HG02759 (cell line): ENCODE results near the gene SPSB3.

Experiments used
- ATAC-seq: cut with Tn5 transposase; IDR thresholded peaks from one replicate; pipeline ENCODE4 v1.9.1; 2021; ENCODE audit warnings: mild to moderate bottlenecking, moderate library complexity; ENCODE audit not compliant: unreplicated experiment

The SPSB3 gene

GRCh38 chr16:1782408-1783264 is at the start of gene SPSB3, which contains the start of gene NUBP2:
SPSB3 (minus strand) TSS chr16:1782571; CDS start chr16:1781483, 1,088 bp downstream.
NUBP2 (plus strand) TSS chr16:1782960; CDS start chr16:1783021, 61 bp downstream.
- ATAC-seq = peak; percentile 84

DNA sequence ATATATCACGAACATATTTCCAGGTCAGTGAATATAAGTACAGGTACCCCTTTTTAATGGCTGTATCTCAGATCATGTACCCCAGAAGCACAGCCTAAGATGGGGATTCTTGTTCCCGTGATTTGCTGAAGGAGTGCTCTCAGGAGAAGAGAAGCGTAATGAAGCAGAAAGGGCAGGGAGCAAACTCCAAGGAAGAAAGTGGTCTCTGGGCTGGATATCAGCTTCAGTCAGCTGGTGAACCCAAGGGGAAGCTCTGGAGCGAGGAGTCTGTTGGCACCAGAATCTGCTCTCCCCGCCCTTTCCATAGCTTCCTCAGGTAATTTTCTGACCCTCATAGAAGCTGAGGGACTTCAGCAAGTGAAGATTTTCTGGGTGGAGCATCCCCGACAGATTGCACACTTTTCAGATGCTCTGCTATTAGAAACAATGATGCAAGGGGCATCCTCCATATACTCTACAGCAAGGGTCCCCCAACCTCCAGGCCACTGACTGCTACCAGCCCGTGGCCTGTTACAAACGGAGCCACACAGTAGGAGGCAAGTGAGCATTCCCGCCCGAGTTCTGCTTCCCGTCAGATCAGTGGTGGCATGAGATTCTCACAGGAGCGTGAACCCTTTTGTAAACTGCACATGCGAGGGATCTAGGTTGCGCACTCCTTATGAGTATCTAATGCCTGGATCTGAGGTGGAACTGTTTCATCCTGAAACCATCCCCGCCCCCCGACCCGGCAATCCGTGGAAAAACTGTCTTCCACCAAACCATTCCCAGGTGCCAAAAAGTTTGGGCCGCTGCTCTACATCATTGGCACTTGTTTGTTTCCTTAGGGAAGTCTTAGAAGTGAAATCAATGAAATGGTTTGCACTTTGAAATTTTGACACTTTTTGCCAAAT is 49.1 kb upstream of the SPSB3 start:
- no peak for ATAC-seq

GRCh38 chr16:1830213-1830612 is 47.8 kb upstream of the SPSB3 start:
- no peak for ATAC-seq

DNA sequence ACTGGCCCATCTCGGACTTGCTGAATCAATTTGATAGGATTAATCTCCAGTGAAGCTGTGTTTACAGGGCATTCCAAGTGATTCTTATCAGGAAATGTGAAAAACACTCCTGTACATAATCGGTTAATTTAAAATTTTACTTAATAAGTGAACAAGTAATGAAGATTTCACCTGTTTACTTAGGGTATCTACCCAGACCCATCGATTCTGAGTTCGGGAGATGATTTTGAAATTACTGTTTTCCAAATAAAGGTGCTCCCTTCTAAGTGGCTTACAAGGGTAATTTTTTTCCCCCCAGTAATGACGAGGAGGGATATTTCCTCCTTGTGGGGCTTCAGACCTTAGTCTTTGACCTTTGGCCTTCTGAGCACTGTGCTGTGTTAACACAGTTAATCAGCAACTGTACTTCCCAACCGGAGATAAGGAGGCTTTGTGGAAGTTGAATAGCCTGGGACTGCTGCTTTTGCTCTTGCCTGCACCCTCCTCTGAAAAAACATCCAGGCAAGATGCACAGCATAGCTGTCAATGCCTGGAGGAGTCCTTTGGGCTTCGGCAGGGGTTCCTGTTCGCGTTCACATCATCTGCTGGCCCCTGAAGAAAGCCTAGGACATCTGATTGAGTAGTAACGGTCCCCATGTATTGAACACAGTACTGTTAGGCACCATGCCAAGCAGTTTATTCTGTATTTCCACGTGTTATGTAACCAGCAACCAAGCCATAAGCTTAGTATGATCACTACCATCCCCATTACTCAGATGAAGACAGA is 46.5 kb upstream of the SPSB3 start:
- ATAC-seq = no peak

GRCh38 chr16:1826691-1827573 is 44.6 kb upstream of the SPSB3 start, which contains the start of the genes FAHD1 and HAGH:
FAHD1 (plus strand) TSS chr16:1827206; CDS start chr16:1827239, 33 bp downstream.
HAGH (minus strand) TSS chr16:1826825; CDS start chr16:1826787, 38 bp downstream.
- ATAC-seq = peak; percentile 86

- ATAC-seq = peak; percentile 53
These were observed 43.7 kb upstream of the SPSB3 start for GRCh38 chr16:1825864-1826690.

DNA sequence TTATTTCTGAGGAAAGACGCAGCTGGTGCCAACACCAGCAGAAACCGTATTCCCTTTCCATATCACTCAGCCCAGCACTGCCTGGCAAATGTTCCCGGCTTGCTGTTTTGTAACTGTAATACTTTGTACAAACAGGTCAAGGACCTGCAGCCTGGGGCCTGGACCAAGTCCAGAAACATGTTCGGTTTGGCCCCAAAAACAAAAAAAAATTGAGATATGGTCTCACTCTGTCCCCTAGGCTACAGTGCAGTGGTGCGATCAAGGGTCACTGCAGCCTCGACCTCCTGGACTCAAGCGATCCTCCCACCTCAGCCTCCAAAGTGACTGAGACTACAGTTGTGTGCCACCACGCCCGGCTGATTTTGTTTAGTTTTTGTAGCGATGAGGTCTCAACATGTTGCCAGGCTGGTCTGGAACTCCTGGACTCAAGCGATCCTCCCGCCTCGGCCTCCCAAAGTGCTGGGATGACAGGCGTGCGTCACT is 43.1 kb upstream of the SPSB3 start:
- ATAC-seq = no peak

- no peak for ATAC-seq
These were observed 41.5 kb upstream of the SPSB3 start for GRCh38 chr16:1823821-1824220.

- ATAC-seq = no peak
These were observed 40.4 kb upstream of the SPSB3 start for GRCh38 chr16:1822801-1823200.

DNA sequence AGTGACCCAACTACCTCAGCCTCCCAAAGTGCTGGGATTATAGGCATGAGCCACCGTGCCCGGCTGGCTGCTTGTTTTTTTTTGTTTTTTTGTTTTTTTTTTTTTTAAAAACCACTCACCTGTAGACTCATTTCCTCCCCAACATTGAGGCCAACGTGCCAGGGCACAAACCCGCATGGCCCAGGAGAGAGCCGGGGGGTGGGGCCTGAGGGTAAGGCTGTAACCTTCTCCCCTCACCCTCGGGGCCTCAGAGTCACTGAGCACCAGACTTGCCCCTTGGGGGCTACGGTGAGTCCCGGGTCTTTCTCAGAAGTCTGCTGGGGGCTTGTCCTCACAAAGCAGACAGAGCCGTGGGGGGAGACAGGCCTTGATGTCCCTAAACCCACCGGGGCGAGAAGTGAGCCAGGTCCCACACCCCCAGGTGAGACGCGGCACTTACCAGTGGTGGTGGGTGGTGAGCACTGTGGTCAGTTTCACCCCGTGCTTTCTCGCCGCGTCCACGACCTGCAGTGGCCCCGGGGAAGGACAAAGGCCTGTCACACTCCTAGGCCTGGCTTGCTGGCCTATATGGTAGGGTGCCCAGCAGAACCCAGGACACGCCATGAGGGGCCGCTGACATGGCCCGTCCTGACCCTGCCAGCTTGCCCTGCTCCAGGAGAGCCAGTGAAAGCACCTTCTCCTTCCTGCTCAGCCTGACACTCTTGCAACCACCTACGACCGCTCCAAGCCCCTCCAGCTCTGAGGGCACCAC is 39.7 kb upstream of the SPSB3 start:
- ATAC-seq = no peak

DNA sequence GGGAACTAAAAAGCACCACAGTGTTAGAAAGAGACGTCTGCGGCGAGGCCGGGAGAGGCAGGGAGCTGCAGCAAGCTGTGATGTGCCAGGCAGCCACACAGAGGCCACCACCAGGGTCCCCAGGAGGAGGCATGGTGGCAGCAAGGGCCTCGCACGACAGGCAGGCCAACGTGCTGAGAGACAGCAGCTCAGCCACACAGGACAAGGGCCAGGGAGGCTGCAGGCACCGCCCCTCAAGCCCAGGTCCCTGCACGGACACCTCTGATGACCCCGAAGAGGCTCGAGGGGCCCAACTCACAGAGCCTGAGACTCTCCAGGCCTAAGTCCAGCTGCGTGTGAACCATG is 38.5 kb upstream of the SPSB3 start:
- ATAC-seq = no peak

- no peak for ATAC-seq
These were observed 38.0 kb upstream of the SPSB3 start for GRCh38 chr16:1820096-1820945.

GRCh38 chr16:1819611-1820010 is 37.2 kb upstream of the SPSB3 start:
- no peak for ATAC-seq

GRCh38 chr16:1818873-1819525 is 36.6 kb upstream of the SPSB3 start:
- ATAC-seq = no peak

GRCh38 chr16:1818204-1818872 is 36.0 kb upstream of the SPSB3 start:
- ATAC-seq = no peak

DNA sequence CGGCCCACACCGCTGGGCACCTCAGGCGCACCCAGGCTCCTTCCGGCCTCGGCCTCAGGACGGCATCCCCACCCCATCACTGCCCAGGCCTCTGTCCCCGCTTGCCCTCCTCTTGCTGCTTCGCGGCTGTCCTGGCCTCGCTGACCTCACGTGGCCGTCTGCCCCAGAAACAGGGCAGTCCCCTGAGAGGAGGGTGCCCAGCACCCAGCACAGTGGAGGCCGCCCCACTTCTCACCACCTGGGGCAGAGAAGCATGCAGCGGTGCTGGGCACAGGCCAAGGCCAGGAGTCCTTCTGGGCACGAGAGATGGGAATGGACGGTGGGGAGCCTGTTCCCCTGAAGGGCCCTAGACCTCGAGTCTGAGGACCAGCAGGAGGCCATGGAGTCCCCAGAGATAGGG is 35.3 kb upstream of the SPSB3 start:
- no peak for ATAC-seq
